ENCODE data around the gene ABTB2. TPM values are rescaled to one million over a fixed set of nuclear protein-coding genes. Genes with fewer than 3 reads are reported as not detected.

The ABTB2 gene
- total RNA-seq, 4 donors from 2014 or later = 5.0 to 44.1 (median 33.0) TPM

GRCh38 chr11:34233215-34233614, 124.6 kb downstream of the ABTB2 start:
- DNase-seq = no peak
- Histone ChIP-seq H3K4me1 (peaks cover 0 to 21% (median 8%) of the 10 kb centered on the region in 4 donors), H3K4me3 (no peak overlapping the region), H3K36me3 (no peaks in the 10 kb centered on the region), H3K9me3 (no peaks in the 10 kb centered on the region), H3K27ac (no peak overlapping the region), H3K27me3 (no peaks in the 10 kb centered on the region)
- TF ChIP-seq POLR2A (IDR thresholded peaks at IDR 0.05) = no peak
- TF ChIP-seq, protein P1, sequence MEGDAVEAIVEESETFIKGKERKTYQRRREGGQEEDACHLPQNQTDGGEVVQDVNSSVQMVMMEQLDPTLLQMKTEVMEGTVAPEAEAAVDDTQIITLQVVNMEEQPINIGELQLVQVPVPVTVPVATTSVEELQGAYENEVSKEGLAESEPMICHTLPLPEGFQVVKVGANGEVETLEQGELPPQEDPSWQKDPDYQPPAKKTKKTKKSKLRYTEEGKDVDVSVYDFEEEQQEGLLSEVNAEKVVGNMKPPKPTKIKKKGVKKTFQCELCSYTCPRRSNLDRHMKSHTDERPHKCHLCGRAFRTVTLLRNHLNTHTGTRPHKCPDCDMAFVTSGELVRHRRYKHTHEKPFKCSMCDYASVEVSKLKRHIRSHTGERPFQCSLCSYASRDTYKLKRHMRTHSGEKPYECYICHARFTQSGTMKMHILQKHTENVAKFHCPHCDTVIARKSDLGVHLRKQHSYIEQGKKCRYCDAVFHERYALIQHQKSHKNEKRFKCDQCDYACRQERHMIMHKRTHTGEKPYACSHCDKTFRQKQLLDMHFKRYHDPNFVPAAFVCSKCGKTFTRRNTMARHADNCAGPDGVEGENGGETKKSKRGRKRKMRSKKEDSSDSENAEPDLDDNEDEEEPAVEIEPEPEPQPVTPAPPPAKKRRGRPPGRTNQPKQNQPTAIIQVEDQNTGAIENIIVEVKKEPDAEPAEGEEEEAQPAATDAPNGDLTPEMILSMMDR (IDR thresholded peaks at IDR 0.05) = no peak

DNA sequence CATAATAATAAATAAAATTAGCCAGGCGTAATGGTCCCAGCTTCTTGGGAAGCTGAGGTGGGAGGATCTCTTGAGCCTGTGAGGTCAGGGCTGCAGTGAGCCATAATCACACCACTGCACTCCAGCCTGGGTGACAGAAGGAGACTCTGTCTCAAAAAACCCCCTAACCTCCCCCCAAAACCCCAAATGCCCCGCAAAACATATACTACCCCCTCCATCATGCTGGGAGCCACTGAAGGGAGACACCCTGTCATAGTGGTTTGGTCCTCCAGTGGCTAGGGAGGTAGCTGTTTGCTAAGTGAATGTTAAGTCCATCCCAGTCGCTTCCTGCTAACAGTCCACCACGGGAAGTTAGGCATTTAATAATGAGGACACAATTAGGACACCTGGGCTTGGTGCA, 125.0 kb downstream of the ABTB2 start:
- Histone ChIP-seq H3K27me3 (no peaks in the 10 kb centered on the region), H3K36me3 (no peaks in the 10 kb centered on the region), H3K27ac (no peak overlapping the region), H3K4me3 (no peak overlapping the region), H3K4me1 (peaks cover 0 to 21% (median 8%) of the 10 kb centered on the region in 4 donors), H3K9me3 (no peaks in the 10 kb centered on the region)
- TF ChIP-seq, protein P1 (IDR thresholded peaks at IDR 0.05) = no peak
- no peak for TF ChIP-seq POLR2A (IDR thresholded peaks at IDR 0.05)
- DNase-seq = no peak

GRCh38 chr11:34226210-34226609, 131.6 kb downstream of the ABTB2 start:
- no peak for DNase-seq
- Histone ChIP-seq H3K27ac (no peak overlapping the region), H3K4me3 (no peak overlapping the region), H3K27me3 (no peaks in the 10 kb centered on the region), H3K36me3 (no peaks in the 10 kb centered on the region), H3K4me1 (peaks cover 0 to 22% (median 0%) of the 10 kb centered on the region in 4 donors), H3K9me3 (no peaks in the 10 kb centered on the region)
- TF ChIP-seq POLR2A (IDR thresholded peaks at IDR 0.05) = no peak
- TF ChIP-seq, protein P1 (IDR thresholded peaks at IDR 0.05) = peak in 3 of 6 experiments; percentile 26 to 35 (median 34)

- no peaks in the 10 kb centered on the region for H3K36me3 ChIP-seq
- peaks cover 0 to 22% (median 0%) of the 10 kb centered on the region in 4 donors for H3K4me1 ChIP-seq
- DNase-seq = no peak
- TF ChIP-seq, protein P1 (IDR thresholded peaks at IDR 0.05) = no peak
- no peak for TF ChIP-seq POLR2A (IDR thresholded peaks at IDR 0.05)
- H3K4me3 ChIP-seq = no peak overlapping the region
- H3K27me3 ChIP-seq = no peaks in the 10 kb centered on the region
- H3K9me3 ChIP-seq = no peaks in the 10 kb centered on the region
- no peak overlapping the region for H3K27ac ChIP-seq
Measured at GRCh38 chr11:34225091-34225490, 132.7 kb downstream of the ABTB2 start.

GRCh38 chr11:34224434-34224966, 133.3 kb downstream of the ABTB2 start:
- H3K36me3 ChIP-seq = no peaks in the 10 kb centered on the region
- TF ChIP-seq, protein P1 (IDR thresholded peaks at IDR 0.05) = no peak
- no peak for TF ChIP-seq POLR2A (IDR thresholded peaks at IDR 0.05)
- no peak for DNase-seq
- no peak overlapping the region for H3K4me3 ChIP-seq
- H3K9me3 ChIP-seq = no peaks in the 10 kb centered on the region
- H3K27ac ChIP-seq = no peak overlapping the region
- peaks cover 0 to 22% (median 0%) of the 10 kb centered on the region in 4 donors for H3K4me1 ChIP-seq
- no peaks in the 10 kb centered on the region for H3K27me3 ChIP-seq

Measured in Peyer's patch (tissue), 4 donors.